Measurements from ENCODE around the gene TUBA1B.

Gene TUBA1B

DNA sequence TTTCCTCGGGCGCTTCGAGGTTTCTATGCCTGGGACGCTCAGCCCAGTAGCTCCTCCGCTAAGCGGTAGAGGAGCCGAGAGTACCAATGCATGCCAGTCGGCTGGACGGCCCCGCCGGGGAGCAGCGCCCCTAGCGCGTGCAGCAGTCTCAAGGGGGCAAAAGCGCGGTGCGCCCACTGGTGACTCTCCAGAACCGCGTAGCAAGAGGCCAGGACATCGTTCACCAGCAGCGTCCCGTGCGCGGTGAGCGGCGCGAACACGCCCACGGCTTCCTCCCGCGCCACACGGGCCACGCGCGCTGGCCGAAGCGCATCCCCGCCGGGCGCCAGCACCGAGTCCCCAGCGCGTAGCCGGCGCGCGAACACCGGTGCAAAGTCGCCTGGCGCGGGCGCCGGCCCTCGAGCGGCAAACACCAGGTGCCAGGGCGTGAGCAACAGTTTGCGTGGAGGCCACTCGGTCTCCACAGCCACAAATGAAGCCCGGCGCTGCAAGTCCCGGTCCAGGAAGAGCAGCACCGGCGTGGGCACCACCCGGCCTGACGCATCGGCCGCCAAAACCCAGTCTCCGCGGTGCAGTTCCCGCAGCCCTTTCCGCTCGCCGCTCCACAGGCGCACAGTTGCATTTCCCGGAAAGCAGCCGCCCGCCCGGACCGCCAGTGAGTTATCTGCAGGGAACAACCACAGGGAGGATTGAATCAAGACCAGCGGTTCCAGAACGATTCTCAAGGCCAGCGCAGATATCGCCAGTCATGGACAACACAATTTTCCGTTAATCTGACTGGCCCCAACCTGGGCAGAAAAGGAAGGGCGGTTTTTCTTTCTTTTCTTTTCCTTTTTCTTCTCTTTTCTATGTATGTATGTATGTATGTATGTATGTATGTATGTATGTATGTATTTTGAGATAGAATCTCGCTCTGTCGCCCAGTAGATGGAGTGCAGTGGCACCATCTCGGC, 41.1 kb downstream of the TUBA1B start:
- peak; percentile 83 for DNase-seq

DNA sequence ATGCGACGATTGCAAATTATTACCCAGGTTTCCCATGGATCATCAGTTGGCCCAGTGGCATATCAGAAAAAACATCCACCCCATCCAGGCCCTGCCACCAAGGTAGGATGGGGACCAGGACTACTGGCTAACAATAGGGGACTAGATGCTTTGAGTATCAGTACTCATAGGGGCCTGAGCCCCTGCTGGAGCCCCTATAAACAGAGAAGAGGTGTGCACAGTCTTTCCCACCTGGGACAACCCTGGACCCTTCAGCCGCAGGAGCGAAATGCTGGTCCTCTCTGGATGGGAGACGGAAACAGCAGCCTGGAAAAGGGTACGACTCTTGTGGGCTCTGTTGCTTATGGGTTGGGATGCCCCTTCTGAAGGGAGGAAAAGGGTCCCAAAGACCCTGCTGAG, 42.3 kb downstream of the TUBA1B start:
- DNase-seq, result no peak

DNA sequence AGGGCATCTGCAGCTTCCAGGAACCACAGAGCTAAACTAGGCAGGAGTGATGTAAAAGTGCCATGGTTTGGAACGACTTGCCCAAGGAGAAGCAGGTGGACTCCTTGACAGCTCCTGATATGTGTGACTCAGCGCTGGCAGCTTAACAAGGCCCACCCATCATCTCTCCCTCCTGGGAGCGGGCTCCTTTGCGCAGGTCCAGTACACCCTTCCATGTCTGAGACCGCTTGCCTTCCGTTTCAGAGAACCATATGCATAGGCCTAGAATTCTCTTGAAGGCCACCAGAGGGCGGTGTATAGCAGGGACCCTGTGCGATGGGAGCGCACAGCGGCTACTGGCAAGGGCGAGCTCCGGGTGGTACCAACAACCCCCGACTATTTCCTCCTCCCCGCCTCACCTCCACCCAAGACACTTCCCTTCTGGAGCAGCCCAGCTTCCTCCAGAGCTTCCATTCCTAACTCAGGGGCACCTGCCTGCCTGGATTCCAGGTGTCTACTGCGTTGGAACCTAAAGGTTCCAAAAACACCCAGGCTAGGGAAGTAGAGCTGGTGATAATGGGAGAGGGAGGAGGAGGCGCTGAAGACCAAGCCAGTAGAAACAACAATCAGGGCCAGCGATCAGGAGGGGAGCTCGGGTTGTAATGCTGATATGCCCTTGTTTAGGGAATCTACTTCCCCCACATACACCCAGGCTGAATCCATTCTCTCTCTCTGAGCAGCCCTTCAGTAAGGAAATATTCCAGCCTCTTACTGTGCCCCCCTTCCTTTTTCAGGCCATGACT, 42.9 kb downstream of the TUBA1B start:
- peak; percentile 97 for DNase-seq

DNA sequence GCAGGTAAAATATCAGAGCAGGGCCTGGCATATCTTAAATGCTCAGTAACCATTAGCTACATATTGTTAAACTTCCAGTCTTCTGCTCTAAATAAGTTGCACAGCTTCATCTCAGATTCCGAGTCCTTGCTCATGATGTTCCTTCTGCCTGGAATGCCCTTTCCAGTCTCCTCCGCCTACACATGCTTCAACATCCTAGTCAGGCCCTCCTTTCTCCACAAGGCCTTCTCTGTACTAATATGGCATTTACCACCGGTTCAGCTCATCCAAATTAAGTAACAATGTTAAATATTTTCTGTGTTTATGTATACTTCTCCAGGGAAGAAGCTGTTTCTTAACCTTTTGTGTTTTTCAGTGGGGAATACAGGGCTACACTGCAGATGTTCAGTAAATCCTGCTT, 45.1 kb downstream of the TUBA1B start:
- DNase-seq, result no peak

DNA sequence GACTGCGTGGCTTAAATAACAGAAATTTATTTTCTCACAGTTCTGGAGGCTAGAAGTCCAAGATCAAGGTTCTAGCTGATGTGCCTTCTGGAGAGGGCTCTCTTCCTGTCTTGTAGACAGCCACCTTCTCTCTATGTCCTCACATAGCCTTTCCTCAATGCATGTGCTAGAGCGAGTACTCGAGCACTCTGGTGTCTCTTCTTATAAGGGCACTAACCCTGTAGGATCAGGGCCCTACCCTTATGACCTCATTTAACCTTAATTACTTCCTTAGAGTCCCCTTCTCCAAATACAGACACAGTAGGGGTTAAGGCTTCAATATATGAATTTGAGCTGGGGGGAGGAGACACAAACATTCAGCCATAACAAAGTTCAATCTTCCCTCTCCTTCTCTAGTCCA, 46.8 kb downstream of the TUBA1B start:
- DNase-seq, result no peak

DNA sequence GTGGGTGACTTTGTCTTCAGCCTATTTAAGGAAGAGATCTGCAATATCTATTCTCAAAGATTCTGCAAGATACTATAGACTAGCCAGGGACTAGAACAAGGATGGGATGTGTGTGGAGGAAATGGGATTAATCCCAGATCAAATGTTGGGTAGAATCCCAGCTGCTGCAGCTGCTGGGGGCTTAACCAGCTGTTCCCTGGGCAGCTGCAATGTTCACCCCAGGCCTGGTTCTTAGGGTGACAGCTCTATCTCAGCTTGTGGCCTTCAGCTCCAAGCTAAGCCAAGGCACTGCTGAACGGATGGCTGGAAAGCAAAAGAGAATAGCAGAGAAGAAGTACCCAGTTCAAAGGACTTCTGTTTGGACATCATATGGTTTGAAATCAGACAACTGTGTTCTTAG, 51.4 kb downstream of the TUBA1B start:
- no peak for DNase-seq

Measured in hematopoietic multipotent progenitor cell treated with erythropoietin and hydrocortisone succinate and interleukin-3 and kit ligand, for 6 days (in vitro differentiated cells).